Measurements from ENCODE around the gene POM121C.
"Not testable (repeated sequence)": the region's sequence is repeated elsewhere in the genome, so short reads cannot be mapped to it uniquely, and the experiment has no call there.

Gene POM121C

DNA sequence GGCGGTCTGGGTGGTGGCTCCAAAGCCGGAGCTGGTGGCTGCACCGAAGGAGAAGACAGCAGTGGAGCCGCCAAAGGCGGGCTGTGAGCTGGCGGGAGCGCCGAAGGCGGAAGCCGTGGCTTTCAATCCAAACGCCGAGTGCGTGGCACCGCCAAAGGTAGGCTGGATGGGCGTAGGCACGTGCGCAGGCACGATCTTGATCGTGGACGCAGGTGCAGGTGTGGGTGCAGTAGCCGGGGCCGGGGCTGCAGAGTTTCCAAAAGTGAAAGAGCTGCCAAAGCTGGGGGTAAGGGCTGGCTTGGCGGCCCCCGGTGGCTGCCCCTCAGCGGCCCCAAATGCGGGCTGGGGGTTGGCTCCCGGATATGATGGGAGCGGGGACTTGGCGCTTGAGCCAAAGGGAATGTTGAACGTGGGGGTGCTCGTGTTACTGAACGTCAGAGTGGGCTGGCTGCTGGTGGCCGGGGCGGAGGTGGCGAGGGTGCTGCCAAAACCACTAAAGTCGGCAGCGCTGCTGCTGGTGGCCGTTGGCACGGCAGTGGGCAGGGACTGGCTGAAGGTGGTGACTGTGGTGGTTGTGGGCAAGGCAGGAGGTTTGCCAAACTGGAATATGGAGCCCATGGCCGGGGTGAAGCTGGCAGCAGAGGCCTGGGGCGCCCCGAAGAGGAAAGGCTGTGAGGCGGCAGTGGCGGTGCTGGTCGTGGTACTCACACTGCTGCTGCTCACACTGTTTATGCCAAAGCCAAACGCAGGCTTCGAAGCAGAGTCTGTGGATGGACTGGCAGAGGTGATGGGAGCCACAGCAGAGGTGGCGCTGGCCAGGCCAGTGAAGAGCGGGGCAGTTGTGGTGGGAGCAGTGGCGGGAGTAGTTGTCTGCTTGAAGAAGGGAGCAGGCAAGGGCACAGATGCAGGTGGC lies 64.0 kb downstream of the POM121C start:
- not testable (repeated sequence) for DNase-seq

- not testable (repeated sequence) for DNase-seq
Measured at GRCh38 chr7:75420152-75420551, 65.9 kb downstream of the POM121C start.

DNA sequence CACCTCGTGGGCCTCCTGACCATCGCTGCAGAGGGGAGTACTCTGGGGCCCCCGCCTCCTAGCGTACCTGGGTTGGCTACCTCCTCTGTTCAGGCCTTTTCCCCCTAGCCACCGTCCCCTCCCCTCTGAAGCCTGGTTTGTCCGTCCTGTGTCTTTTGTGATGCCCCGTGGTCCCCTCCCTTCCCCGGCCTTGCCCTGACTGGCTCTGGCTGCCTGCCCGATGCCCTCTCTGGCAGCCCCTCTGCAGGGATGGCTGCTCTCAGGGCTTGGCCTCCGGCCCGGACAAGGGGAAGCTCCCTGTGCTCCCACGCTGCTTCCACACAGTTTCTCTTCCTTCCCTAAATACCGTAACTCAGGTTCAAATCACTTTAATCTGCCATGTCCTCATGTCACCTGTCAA lies 66.4 kb downstream of the POM121C start:
- not testable (repeated sequence) for DNase-seq

GRCh38 chr7:75419210-75419609 lies 66.9 kb downstream of the POM121C start:
- DNase-seq = not testable (repeated sequence)

- not testable (repeated sequence) for DNase-seq
Measured at GRCh38 chr7:75418292-75418858, 67.7 kb downstream of the POM121C start.

- not testable (repeated sequence) for DNase-seq
Measured at GRCh38 chr7:75416787-75417186, 69.3 kb downstream of the POM121C start.

DNA sequence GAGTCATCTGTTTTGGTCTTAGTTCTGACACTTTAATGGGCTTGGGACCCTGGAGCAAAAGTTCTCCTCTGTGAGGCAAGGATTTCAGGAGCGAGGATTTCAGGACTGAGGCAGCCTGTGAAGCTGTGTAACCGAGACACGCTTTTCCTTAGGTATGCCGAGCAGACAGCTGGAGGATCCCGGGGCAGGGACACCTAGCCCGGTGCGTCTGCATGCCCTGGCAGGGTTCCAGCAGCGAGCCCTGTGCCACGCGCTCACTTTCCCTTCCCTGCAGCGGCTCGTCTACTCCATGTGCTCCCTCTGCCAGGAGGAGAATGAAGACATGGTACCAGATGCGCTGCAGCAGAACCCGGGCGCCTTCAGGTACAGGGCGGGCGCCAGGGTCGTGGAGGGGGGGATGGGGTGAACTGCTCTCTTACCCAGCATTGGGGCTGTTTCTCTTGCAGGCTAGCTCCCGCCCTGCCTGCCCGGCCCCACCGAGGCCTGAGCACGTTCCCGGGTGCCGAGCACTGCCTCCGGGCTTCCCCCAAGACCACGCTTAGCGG lies 70.2 kb downstream of the POM121C start:
- DNase-seq = not testable (repeated sequence)

- not testable (repeated sequence) for DNase-seq
Measured at GRCh38 chr7:75415428-75415817, 70.7 kb downstream of the POM121C start.

DNA sequence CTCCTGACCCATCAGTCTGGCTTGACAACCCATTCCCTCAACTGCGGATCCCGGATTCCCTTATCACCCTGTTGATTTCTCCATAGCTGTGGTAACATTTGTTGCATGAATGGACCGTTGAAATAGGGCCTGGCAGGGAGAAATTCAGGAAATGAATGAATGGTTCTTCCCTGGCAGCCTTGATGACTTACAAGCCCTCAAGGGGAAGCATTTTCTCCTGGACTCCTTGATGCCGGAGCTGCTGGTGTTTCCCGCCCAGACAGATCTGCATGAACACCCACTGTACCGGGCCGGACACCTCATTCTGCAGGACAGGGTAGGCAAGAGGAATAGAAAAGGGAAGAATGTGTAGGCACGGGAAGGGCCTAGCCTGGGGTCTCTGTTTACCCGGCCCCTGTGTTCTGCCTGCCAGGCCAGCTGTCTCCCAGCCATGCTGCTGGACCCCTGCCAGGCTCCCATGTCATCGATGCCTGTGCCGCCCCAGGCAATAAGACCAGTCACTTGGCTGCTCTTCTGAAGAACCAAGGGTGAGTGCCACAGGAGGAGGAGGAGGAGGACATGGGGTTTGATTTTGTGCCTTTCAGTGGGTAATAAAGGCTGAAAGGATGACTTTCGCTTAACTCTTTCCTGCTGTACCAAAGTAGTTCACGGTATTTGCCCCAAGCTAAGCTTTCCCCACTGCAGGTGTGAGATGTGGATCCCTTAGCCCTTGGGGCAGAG lies 71.2 kb downstream of the POM121C start:
- DNase-seq = not testable (repeated sequence)

DNA sequence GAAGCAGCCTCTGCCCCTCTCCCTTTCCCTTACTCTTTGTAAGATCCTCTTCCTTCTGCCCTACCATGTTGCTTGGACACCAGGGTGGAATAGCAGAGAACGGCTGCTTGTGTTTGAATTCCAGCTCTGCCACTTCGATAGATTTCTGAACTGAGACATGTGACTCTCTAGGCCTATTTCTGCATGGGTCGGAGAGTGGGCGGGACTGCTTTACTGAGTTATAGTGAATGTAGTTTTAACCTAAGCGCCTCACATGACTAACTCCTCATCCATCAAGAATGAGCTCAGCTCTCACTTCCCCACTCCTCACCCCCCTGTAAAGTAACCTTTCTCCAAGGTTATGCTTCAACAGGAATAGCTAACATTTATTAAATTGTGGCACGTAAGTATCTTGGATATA lies 71.9 kb downstream of the POM121C start:
- not testable (repeated sequence) for DNase-seq

DNA sequence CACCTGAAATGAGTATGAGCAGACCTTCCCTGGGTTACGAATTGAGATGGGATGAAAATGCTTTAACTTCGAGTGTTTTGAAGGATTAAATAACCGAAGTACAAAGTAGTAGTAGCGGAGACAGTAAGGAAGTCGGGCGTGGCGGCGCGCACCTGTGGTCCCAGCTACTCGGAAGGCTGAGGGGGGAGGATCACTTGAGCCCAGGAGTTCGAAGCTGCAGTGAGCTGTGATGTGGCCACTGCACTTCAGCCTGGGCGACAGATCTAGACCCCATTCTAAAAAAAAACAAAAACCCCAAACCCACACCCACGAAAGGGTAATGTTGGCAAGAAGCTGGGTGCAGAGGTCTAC lies 75.3 kb downstream of the POM121C start:
- DNase-seq = not testable (repeated sequence)

DNA sequence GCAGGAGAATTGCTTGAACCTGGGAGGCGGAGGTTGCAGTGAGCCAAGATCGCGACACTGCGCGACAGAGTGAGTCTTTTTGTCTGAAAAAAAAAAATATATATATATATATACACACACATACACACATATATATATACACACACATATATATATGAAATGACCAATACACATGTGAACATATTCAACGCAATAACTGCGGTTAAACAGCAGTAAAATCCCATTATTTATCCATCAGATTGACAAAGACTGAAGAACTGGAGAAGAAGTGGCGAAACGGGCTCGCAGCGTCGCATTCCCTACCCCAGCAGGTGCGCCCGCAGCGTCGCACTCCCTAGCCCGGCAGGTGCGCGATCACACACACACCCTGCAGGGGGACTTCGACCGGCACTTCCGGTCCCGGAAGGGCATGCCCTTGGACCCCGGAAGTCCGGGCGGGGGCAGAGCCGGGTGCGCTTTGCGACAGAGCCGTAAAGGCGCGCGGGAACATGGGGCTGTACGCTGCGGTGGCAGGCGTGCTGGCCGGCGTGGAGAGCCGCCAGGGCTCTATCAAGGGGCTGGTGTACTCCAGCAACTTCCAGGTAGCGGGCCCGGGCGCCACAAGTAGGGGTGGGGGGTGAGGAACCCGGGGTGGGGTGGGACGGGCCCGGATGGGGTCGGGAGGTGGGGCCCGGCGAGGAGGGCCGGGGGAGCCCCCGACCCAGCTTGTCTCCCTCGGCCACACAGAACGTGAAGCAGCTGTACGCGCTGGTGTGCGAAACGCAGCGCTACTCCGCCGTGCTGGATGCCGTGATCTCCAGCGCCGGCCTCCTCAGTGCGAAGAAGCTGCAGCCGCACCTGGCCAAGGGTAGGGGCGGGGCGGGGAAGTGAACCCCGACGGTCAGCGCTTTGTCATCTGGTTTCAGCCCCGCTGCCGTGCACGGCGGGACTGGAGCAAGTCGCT lies 75.9 kb downstream of the POM121C start:
- not testable (repeated sequence) for DNase-seq

GRCh38 chr7:75404663-75405062 lies 81.4 kb downstream of the POM121C start:
- not testable (repeated sequence) for DNase-seq

DNA sequence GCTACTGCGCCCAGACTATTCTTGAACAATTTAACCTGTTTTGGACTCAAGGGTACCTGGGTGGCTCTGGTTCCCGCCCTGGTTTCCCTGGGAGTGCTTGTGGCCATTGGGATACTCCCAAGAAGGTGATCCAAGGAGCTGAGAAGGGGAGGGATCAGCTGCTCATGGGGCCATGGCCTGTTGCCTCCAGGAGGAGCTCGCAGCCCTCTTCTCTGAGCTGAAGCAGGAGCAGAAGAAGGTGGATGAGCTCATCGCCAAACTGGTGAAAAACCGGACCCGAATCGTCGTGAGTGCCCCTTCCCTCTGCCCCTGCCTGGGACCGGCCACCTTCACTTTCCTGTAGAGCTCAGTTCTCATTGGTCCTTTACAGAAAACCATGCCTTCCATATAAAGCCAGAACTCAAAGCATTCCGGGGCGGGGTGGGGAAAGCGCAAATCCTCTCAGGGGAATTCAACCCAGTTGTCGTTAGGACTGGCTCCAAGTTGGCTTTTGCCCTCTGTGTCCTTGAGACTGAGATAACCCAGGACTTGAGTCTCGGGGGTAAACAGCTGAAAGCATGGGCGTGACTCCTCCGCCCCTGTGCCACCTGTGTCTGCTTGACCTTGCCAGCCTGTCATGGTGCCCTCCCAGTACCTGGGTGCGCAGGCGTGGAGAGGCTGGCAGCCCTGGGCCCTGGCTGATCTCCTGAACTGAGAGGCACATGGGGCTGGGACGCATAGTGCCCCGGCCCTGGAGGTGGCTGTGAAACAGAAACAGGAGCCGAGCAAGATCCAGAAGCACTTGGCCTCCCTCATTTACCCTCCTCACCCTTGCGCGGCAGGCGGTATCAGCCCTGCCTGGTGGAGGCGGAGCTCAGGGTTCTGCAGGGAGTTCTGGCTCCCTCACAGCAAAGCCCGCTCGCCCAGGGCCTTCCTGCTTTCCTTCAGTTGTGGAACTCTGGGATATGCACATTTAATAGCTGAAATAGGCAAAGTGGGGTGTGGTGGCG lies 82.3 kb downstream of the POM121C start:
- DNase-seq = not testable (repeated sequence)

GRCh38 chr7:75400575-75400974 lies 85.5 kb downstream of the POM121C start:
- not testable (repeated sequence) for DNase-seq

GRCh38 chr7:75398771-75399700 lies 87.1 kb downstream of the POM121C start:
- DNase-seq = not testable (repeated sequence)

- not testable (repeated sequence) for DNase-seq
Measured at GRCh38 chr7:75397865-75398264, 88.2 kb downstream of the POM121C start.

DNA sequence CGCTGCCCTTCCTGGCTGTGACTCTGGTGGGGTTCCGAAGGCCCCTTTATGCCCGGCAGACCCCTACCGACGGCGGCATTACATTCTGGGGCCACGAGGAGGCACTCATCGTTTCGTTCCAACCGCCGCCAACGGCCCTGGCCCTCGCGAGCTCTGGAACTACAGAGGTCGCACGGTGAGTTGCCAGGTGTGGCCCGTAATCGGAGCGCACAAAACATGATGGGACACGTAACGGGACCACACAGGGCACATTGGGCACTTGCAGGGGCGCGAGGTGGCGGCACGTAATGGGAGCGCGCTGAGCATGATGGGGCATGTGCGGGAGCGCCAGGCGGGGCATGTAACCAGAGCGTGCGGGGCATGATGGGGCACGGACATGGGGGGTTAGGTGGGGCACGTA lies 90.8 kb downstream of the POM121C start, which contains the start of gene TRIM73:
TSS of gene TRIM73 (plus strand) at position 301 of the 400 bp plus-strand sequence. CDS start 3,305 bp downstream, outside the sequence.
- not testable (repeated sequence) for DNase-seq

- DNase-seq = not testable (repeated sequence)
Measured at GRCh38 chr7:75393194-75393593, 92.9 kb downstream of the POM121C start.
